IMR-90 (cell line): Measurements from ENCODE around the gene RPL27A.

Experiments
- BHLHE40 ChIP-seq: fragments of 150-350 bp; IDR thresholded peaks from 2 replicates; pipeline ENCODE4 v1.6.1; 2016; ENCODE audit warnings: mild to moderate bottlenecking, low read depth, low read length
- CEBPB ChIP-seq: IDR thresholded peaks from 2 replicates; pipeline ENCODE4 v1.6.1; 2012; ENCODE audit warnings: low read depth, low read length, improper control_type of control experiment
- FOS ChIP-seq: fragments of 150-350 bp; IDR thresholded peaks from 2 replicates; pipeline ENCODE4 v1.6.1; 2016; ENCODE audit warnings: low read depth, low read length
- MAFK ChIP-seq: IDR thresholded peaks from 2 replicates; pipeline ENCODE4 v1.6.1; 2012; ENCODE audit warnings: low read depth, low read length, improper control_type of control experiment
- NFE2L2 ChIP-seq: fragments of 150-350 bp; IDR thresholded peaks from 2 replicates; pipeline ENCODE4 v1.6.1; 2016; ENCODE audit warnings: low read depth, mild to moderate bottlenecking, low read length
- POLR2A ChIP-seq: IDR thresholded peaks from 2 replicates; pipeline ENCODE4 v1.6.1; 2012; ENCODE audit warnings: mild to moderate bottlenecking, low read depth, low read length
- RAD21 ChIP-seq: IDR thresholded peaks from 2 replicates; pipeline ENCODE4 v1.6.1; 2012; ENCODE audit warnings: low read length, improper control_type of control experiment
- RCOR1 ChIP-seq: IDR thresholded peaks from 2 replicates; pipeline ENCODE4 v1.6.1; 2012; ENCODE audit warnings: mild to moderate bottlenecking, low read length, improper control_type of control experiment; ENCODE audit not compliant: insufficient replicate concordance
- RFX5 ChIP-seq: IDR thresholded peaks from 2 replicates; pipeline ENCODE4 v1.8.0; 2012; ENCODE audit warnings: low read depth, mild to moderate bottlenecking, low read length, moderate library complexity
- SMC3 ChIP-seq: fragments of 150-350 bp; IDR thresholded peaks from 2 replicates; pipeline ENCODE4 v1.6.1; 2016; ENCODE audit warnings: low read depth, mild to moderate bottlenecking, antibody characterized with exemption, low read length, moderate library complexity
- TF ChIP-seq, protein P1 (sequence below): conservative IDR thresholded peaks from 2 replicates; pipeline ENCODE4 v1.5.1; 2012; ENCODE audit warnings: mild to moderate bottlenecking, low read depth, low read length, improper control_type of control experiment
- TF ChIP-seq, protein P2 (sequence below): fragments of 150-350 bp; IDR thresholded peaks from 2 replicates; pipeline ENCODE4 v1.6.1; 2016; ENCODE audit warnings: low read depth, mild to moderate bottlenecking, low read length, moderate library complexity, borderline replicate concordance
- TF ChIP-seq, protein P3 (sequence below): fragments of 150-350 bp; IDR thresholded peaks from 2 replicates; pipeline ENCODE4 v1.6.1; 2017; ENCODE audit warnings: mild to moderate bottlenecking, antibody characterized with exemption, low read length, low read depth

DNA sequence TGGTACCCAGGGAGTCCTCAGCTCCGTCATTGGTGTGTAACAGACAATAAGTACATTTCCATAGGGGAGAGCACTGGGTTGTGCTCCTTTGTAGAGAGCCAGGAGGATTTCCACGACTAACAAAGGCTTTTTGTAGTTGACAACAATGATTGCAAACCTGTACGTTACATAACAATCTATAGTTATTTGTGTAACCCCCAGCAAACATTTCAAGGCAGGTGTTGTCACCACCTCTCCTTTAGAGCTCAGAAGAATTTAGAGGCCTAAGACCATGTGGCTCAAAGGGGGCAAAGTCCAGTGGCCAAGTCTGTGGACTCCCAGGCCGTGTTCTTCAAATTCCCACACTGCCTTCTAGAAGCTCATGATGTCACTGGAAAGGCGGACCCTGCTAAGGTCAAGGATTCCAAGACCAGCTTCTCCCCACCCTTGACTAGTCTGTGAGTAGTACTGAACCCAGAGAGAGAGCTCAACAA, 15.8 kb downstream of the RPL27A start:
- TF ChIP-seq NFE2L2 (no peak), SMC3 (no peak), POLR2A (no peak), CEBPB (no peak), BHLHE40 (no peak), FOS (no peak), MAFK (no peak), RFX5 (no peak), RCOR1 (no peak), RAD21 (no peak)
- TF ChIP-seq, protein P1, sequence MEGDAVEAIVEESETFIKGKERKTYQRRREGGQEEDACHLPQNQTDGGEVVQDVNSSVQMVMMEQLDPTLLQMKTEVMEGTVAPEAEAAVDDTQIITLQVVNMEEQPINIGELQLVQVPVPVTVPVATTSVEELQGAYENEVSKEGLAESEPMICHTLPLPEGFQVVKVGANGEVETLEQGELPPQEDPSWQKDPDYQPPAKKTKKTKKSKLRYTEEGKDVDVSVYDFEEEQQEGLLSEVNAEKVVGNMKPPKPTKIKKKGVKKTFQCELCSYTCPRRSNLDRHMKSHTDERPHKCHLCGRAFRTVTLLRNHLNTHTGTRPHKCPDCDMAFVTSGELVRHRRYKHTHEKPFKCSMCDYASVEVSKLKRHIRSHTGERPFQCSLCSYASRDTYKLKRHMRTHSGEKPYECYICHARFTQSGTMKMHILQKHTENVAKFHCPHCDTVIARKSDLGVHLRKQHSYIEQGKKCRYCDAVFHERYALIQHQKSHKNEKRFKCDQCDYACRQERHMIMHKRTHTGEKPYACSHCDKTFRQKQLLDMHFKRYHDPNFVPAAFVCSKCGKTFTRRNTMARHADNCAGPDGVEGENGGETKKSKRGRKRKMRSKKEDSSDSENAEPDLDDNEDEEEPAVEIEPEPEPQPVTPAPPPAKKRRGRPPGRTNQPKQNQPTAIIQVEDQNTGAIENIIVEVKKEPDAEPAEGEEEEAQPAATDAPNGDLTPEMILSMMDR = no peak
- TF ChIP-seq, protein P2, sequence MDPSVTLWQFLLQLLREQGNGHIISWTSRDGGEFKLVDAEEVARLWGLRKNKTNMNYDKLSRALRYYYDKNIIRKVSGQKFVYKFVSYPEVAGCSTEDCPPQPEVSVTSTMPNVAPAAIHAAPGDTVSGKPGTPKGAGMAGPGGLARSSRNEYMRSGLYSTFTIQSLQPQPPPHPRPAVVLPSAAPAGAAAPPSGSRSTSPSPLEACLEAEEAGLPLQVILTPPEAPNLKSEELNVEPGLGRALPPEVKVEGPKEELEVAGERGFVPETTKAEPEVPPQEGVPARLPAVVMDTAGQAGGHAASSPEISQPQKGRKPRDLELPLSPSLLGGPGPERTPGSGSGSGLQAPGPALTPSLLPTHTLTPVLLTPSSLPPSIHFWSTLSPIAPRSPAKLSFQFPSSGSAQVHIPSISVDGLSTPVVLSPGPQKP = no peak
- TF ChIP-seq, protein P3, sequence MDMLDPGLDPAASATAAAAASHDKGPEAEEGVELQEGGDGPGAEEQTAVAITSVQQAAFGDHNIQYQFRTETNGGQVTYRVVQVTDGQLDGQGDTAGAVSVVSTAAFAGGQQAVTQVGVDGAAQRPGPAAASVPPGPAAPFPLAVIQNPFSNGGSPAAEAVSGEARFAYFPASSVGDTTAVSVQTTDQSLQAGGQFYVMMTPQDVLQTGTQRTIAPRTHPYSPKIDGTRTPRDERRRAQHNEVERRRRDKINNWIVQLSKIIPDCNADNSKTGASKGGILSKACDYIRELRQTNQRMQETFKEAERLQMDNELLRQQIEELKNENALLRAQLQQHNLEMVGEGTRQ = no peak
